HCT116 (cell line): ENCODE measurements around the gene ARHGAP21. TPM values are rescaled to one million over a fixed set of nuclear protein-coding genes. Genes with fewer than 3 reads are reported as not detected.
"Not testable (repeated sequence)": the region's sequence is repeated elsewhere in the genome, so short reads cannot be mapped to it uniquely, and the experiment has no call there.

Experiments
- ATAC-seq: fragments of 200-7000 bp; cut with Tn5 transposase; 2 replicates; pipeline ENCODE4 v1.9.1; 2020; ENCODE audit warnings: mild to moderate bottlenecking, moderate library complexity
- BruUV-seq: library from RNA; stranded (reverse); fragments of 400-500 nt; replicated peaks from 2 replicates; lab custom pipeline; 2021; lab: Mats Ljungman, UMichigan
- CTCF ChIA-PET: fragments of 300-600 bp; sonication (Branson Sonifier 250); formaldehyde crosslinking; loops from one replicate; lab custom pipeline; 2021; ENCODE audit warnings: antibody characterized with exemption; lab: Charles Lee
- POLR2A ChIA-PET: fragments of 300-600, 350-600 bp; sonication (Branson Sonifier 250); formaldehyde crosslinking; loops from one replicate; lab custom pipeline; 2021; ENCODE audit warnings: antibody characterized with exemption; lab: Charles Lee
- RAD21 ChIA-PET, 2 experiments: fragments of 300-600 bp; sonication (Branson Sonifier 250); formaldehyde crosslinking; loops; one replicate each; lab custom pipeline; 2023; ENCODE audit warnings: low total read pairs in 2 of 2; ENCODE audit not compliant: uncharacterized antibody in 2 of 2, unreplicated experiment in 2 of 2, low non-redundant PET in 1 of 2; lab: Charles Lee
- DNase-seq: peaks from one replicate; pipeline ENCODE4 v3.0.0-alpha.2; 2010; ENCODE audit warnings: low read depth, low spot score
- H2AFZ ChIP-seq: fragments of 200-600 bp; shearing (Covaris generic), sonication (generic); 2 replicates; pipeline ENCODE4 v1.6.1; 2017; ENCODE audit warnings: low read depth, mixed run types, mixed read lengths, antibody characterized with exemption, low read length; ENCODE audit not compliant: poor library complexity, severe bottlenecking
- H3K27ac ChIP-seq: 2 replicates; pipeline ENCODE4 v1.5.1; 2012; ENCODE audit warnings: low read depth, low read length
- H3K27me3 ChIP-seq: fragments of 200-600 bp; sonication (generic); 2 replicates; pipeline ENCODE4 v1.6.1; 2016; ENCODE audit warnings: mixed run types, low read length, mixed read lengths; ENCODE audit not compliant: insufficient read depth
- H3K36me3 ChIP-seq, 2 experiments: fragments of 200-500 bp in 1 of 2; fragments of 200-600 bp in 1 of 2; sonication (Bioruptor generic) in 1 of 2; sonication (generic) in 1 of 2; 2 replicates each; pipeline versions ENCODE4 v1.5.1 to v1.6.1; 2014 to 2016; ENCODE audit warnings: low read length in 2 of 2, inconsistent platforms in 1 of 2, mixed read lengths in 1 of 2, mixed run types in 1 of 2; ENCODE audit not compliant: insufficient read depth in 2 of 2, control insufficient read depth in 1 of 2
- H3K4me1 ChIP-seq, 2 experiments: fragments of 200-600 bp in 1 of 2; sonication (generic) in 1 of 2; 2 replicates each; pipeline versions ENCODE4 v1.5.1 to v1.6.1; 2012 to 2017; ENCODE audit warnings: low read length in 2 of 2, inconsistent platforms in 1 of 2, mild to moderate bottlenecking in 1 of 2, mixed read lengths in 1 of 2, mixed run types in 1 of 2, moderate library complexity in 1 of 2; ENCODE audit not compliant: insufficient read depth in 2 of 2, control insufficient read depth in 1 of 2
- H3K4me2 ChIP-seq: fragments of 200-600 bp; sonication (generic); 2 replicates; pipeline ENCODE4 v1.6.1; 2017; ENCODE audit warnings: mixed run types, low read length, mixed read lengths
- H3K4me3 ChIP-seq, 2 experiments: fragments of 200-600 bp in 1 of 2; sonication (generic) in 1 of 2; replicated peaks in 1 of 2; 2 replicates each; pipeline ENCODE4 v1.5.1; 2011 to 2016; ENCODE audit warnings: low read length in 2 of 2, control low read depth in 1 of 2, low read depth in 1 of 2, mild to moderate bottlenecking in 1 of 2, mixed read lengths in 1 of 2, mixed run types in 1 of 2
- H3K79me2 ChIP-seq: fragments of 200-600 bp; sonication (generic); 2 replicates; pipeline ENCODE4 v1.6.1; 2017; ENCODE audit warnings: mild to moderate bottlenecking, mixed run types, low read length, moderate library complexity, mixed read lengths; ENCODE audit not compliant: insufficient read depth
- H3K9ac ChIP-seq: fragments of 200-600 bp; sonication (generic); 2 replicates; pipeline ENCODE4 v1.6.1; 2016; ENCODE audit warnings: low read length, mixed read lengths
- H3K9me2 ChIP-seq: fragments of 200-600 bp; sonication (generic), shearing (Covaris generic); 2 replicates; pipeline ENCODE4 v1.6.1; 2017; ENCODE audit warnings: mixed run types, mild to moderate bottlenecking, moderate library complexity; ENCODE audit not compliant: insufficient read depth
- H3K9me3 ChIP-seq, 2 experiments: fragments of 200-500 bp in 1 of 2; fragments of 200-600 bp in 1 of 2; sonication (Bioruptor generic) in 1 of 2; sonication (generic) in 1 of 2; 2 replicates each; pipeline ENCODE4 v1.6.1; 2014 to 2017; ENCODE audit warnings: low read length in 2 of 2, mixed read lengths in 2 of 2, inconsistent platforms in 1 of 2, low read depth in 1 of 2, mild to moderate bottlenecking in 1 of 2, mixed run types in 1 of 2, moderate library complexity in 1 of 2; ENCODE audit not compliant: control insufficient read depth in 1 of 2, insufficient read depth in 1 of 2
- H4K20me1 ChIP-seq: fragments of 200-600 bp; sonication (generic), shearing (Covaris generic); 2 replicates; pipeline ENCODE4 v1.6.1; 2017; ENCODE audit warnings: mixed run types, mild to moderate bottlenecking, moderate library complexity; ENCODE audit not compliant: insufficient read depth
- CBX3 ChIP-seq: IDR thresholded peaks from 2 replicates; pipeline ENCODE4 v1.6.1; 2012; ENCODE audit warnings: low read depth
- ELF1 ChIP-seq: IDR thresholded peaks from 2 replicates; pipeline ENCODE4 v1.6.1; 2012; ENCODE audit warnings: low read depth, borderline replicate concordance
- EZH2 ChIP-seq: fragments of 200-600 bp; sonication (generic); IDR thresholded peaks from 2 replicates; pipeline ENCODE4 v1.6.1; 2017; ENCODE audit warnings: antibody characterized with exemption, mixed run types
- FOSL1 ChIP-seq: IDR thresholded peaks from 2 replicates; pipeline ENCODE4 v1.6.1; 2012; ENCODE audit warnings: low read depth
- POLR2A ChIP-seq: IDR thresholded peaks from 2 replicates; pipeline ENCODE4 v1.7.0; 2011; ENCODE audit warnings: borderline replicate concordance; ENCODE audit not compliant: insufficient read depth, insufficient read length; ENCODE audit errors: extremely low read depth
- SRF ChIP-seq: IDR thresholded peaks from 2 replicates; pipeline ENCODE4 v1.6.1; 2012; ENCODE audit warnings: low read depth
- ZFX ChIP-seq: fragments of 450-650 bp; IDR thresholded peaks from 2 replicates; pipeline ENCODE4 v1.6.1; 2017
- ZNF274 ChIP-seq: fragments of 200-500 bp; sonication (Bioruptor generic); IDR thresholded peaks from 2 replicates; pipeline ENCODE4 v1.6.1; 2014; ENCODE audit warnings: mild to moderate bottlenecking, low read depth, low read length, inconsistent platforms
- intact Hi-C: fragments of 100-400 bp; cut with micrococcal nuclease; formaldehyde crosslinking; loops from 2 replicates; pipeline ENCODE4 v1.10.0; 2022
- total RNA-seq: library from RNA; stranded (reverse); gene quantifications from one replicate; pipeline ENCODE4 v1.2.1, GENCODE V29; 2021; ENCODE audit not compliant: unreplicated experiment
- TF ChIP-seq, protein P1 (sequence below): IDR thresholded peaks from 2 replicates; pipeline ENCODE4 v1.6.1; 2011; ENCODE audit warnings: mild to moderate bottlenecking, low read length, moderate library complexity; ENCODE audit not compliant: insufficient replicate concordance; ENCODE audit errors: extremely low read depth
- TF ChIP-seq, protein P2 (sequence below): IDR thresholded peaks from 2 replicates; pipeline ENCODE4 v1.6.1; 2012
- TF ChIP-seq, protein P3 (sequence below), 3 experiments: fragments of 200-600 bp in 1 of 3; sonication (generic) in 1 of 3; IDR thresholded peaks in 2 of 3; conservative IDR thresholded peaks in 1 of 3; 2 replicates each; pipeline ENCODE4 v1.5.1; 2012 to 2017; ENCODE audit warnings: low read depth in 2 of 3, low read length in 2 of 3, antibody characterized with exemption in 1 of 3, borderline replicate concordance in 1 of 3, control low read depth in 1 of 3, mild to moderate bottlenecking in 1 of 3, mixed read lengths in 1 of 3, mixed run types in 1 of 3, moderate library complexity in 1 of 3; ENCODE audit not compliant: insufficient read depth in 1 of 3

Gene ARHGAP21
- total RNA-seq, 1 experiment from 2014 or later = 47.7 TPM

DNA sequence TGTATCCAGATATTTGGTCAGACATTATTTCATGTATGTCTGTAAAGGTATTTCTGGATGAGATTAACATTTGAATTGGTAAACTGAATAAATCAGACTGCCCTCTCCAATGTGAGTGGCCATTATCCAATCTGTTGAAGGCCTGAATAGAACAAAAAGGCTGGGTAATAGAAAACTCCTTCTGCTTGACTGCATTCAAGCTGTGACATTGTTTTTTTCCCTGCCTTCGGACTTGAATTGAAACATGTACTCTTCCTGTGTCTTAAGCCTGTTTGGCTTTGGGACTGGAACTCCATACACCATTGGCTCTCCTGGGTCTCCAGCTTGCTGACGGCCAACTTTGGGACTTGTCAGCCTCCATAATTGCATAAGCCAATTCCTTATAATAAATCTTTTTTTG, 36.0 kb upstream of the ARHGAP21 start:
- no peak overlapping the region for H3K4me3 ChIP-seq
- no peaks in the 10 kb centered on the region for H3K36me3 ChIP-seq
- H4K20me1 ChIP-seq = no peaks in the 10 kb centered on the region
- H2AFZ ChIP-seq = no peak overlapping the region
- no peak for TF ChIP-seq ZFX
- TF ChIP-seq, protein P1, sequence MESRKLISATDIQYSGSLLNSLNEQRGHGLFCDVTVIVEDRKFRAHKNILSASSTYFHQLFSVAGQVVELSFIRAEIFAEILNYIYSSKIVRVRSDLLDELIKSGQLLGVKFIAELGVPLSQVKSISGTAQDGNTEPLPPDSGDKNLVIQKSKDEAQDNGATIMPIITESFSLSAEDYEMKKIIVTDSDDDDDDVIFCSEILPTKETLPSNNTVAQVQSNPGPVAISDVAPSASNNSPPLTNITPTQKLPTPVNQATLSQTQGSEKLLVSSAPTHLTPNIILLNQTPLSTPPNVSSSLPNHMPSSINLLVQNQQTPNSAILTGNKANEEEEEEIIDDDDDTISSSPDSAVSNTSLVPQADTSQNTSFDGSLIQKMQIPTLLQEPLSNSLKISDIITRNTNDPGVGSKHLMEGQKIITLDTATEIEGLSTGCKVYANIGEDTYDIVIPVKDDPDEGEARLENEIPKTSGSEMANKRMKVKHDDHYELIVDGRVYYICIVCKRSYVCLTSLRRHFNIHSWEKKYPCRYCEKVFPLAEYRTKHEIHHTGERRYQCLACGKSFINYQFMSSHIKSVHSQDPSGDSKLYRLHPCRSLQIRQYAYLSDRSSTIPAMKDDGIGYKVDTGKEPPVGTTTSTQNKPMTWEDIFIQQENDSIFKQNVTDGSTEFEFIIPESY = no peak
- no peak for TF ChIP-seq FOSL1
- TF ChIP-seq, protein P2, sequence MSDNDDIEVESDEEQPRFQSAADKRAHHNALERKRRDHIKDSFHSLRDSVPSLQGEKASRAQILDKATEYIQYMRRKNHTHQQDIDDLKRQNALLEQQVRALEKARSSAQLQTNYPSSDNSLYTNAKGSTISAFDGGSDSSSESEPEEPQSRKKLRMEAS = no peak
- no peak for TF ChIP-seq ZNF274
- no peak for TF ChIP-seq ELF1
- TF ChIP-seq EZH2 = no peak
- TF ChIP-seq CBX3 = no peak
- no peak for TF ChIP-seq POLR2A
- TF ChIP-seq, protein P3, sequence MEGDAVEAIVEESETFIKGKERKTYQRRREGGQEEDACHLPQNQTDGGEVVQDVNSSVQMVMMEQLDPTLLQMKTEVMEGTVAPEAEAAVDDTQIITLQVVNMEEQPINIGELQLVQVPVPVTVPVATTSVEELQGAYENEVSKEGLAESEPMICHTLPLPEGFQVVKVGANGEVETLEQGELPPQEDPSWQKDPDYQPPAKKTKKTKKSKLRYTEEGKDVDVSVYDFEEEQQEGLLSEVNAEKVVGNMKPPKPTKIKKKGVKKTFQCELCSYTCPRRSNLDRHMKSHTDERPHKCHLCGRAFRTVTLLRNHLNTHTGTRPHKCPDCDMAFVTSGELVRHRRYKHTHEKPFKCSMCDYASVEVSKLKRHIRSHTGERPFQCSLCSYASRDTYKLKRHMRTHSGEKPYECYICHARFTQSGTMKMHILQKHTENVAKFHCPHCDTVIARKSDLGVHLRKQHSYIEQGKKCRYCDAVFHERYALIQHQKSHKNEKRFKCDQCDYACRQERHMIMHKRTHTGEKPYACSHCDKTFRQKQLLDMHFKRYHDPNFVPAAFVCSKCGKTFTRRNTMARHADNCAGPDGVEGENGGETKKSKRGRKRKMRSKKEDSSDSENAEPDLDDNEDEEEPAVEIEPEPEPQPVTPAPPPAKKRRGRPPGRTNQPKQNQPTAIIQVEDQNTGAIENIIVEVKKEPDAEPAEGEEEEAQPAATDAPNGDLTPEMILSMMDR (IDR thresholded peaks at IDR 0.05 in 2 of 3, conservative IDR thresholded peaks at IDR 0.05 in 1 of 3; ENCODE audit: borderline replicate concordance in 1 of 3, insufficient read depth in 1 of 3, low read depth in 2 of 3, low read length in 2 of 3) = no peak
- no peak for TF ChIP-seq SRF
- H3K4me1 ChIP-seq = peaks cover 0 to 4% of the 10 kb centered on the region in 2 experiments; a peak in 2 of 4 replicates
- H3K9me2 ChIP-seq = no peaks in the 10 kb centered on the region
- intact Hi-C loops = no loop called here
- ChIA-PET CTCF (no interaction called here), POLR2A (no interaction called here), RAD21 (no interaction called here)
- no peaks in the 10 kb centered on the region for H3K9me3 ChIP-seq
- no peak overlapping the region for H3K9ac ChIP-seq
- H3K79me2 ChIP-seq = no peaks in the 10 kb centered on the region
- ATAC-seq = no peak
- H3K4me2 ChIP-seq = no peak overlapping the region
- H3K27me3 ChIP-seq = no peaks in the 10 kb centered on the region
- BruUV-seq = no TSS peak
- no peak overlapping the region for H3K27ac ChIP-seq
- DNase-seq = no peak

DNA sequence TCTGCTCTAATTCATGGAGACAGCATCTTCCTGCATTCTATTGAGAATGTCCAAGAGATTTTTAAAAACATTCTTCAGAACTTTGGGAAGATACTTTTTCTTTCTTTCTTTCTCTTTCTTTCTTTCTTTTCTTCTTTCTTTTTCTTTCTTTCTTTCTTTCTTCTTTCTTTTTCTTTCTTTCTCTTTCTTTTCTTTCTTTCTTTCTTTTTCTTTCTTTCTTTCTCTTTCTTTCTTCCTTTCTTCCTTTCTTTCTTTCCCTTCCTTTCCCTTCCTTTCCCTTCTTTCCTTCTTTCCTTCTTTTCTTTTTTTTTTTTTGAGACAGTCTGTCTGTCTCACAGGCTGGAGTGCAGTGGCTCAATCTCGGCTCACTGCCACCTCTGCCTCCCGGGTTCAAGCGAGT, 34.6 kb upstream of the ARHGAP21 start:
- ATAC-seq = not testable (repeated sequence)

More for the DNA sequence above, 34.6 kb upstream of the ARHGAP21 start:
- H3K4me3 ChIP-seq, H3K9me3 ChIP-seq, DNase-seq, H3K36me3 ChIP-seq, RAD21 ChIA-PET, H3K9me2 ChIP-seq, CTCF ChIA-PET, BruUV-seq, H3K27me3 ChIP-seq, H3K9ac ChIP-seq, H3K27ac ChIP-seq, intact Hi-C loops, POLR2A ChIA-PET, H2AFZ ChIP-seq, H3K4me2 ChIP-seq, H3K4me1 ChIP-seq, H3K79me2 ChIP-seq, H4K20me1 ChIP-seq: not testable (repeated sequence)
